ENCODE results near the gene ADAM15.

DNA sequence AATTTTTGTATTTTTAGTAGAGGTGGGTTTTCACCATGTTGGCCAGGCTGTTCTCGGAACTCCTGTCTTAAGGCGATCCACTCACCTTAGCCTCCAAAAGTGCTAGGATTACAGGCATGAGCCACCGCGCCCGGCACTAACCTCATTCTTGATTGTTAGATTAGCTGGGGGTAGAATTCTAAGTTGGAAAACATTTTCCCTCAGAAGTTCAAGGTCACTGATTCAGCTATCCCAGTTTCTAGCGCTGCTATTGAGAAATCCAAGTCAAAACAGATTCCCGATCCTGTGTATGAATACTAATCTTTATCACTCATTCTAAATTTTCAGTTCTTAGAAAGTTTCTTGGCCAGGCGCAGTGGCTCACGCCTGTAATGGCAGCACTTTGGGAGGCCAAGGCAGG, 52.2 kb downstream of the ADAM15 start:
- TF ChIP-seq, protein P1, sequence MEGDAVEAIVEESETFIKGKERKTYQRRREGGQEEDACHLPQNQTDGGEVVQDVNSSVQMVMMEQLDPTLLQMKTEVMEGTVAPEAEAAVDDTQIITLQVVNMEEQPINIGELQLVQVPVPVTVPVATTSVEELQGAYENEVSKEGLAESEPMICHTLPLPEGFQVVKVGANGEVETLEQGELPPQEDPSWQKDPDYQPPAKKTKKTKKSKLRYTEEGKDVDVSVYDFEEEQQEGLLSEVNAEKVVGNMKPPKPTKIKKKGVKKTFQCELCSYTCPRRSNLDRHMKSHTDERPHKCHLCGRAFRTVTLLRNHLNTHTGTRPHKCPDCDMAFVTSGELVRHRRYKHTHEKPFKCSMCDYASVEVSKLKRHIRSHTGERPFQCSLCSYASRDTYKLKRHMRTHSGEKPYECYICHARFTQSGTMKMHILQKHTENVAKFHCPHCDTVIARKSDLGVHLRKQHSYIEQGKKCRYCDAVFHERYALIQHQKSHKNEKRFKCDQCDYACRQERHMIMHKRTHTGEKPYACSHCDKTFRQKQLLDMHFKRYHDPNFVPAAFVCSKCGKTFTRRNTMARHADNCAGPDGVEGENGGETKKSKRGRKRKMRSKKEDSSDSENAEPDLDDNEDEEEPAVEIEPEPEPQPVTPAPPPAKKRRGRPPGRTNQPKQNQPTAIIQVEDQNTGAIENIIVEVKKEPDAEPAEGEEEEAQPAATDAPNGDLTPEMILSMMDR (IDR thresholded peaks at IDR 0.05): no peak
- TF ChIP-seq POLR2A (IDR thresholded peaks at IDR 0.05): no peak

All from right lobe of liver (tissue), 4 donors.